Adrenal gland (tissue), 5 donors: ENCODE results near the gene RAD23B.

ENCODE experiments used
- CTCF ChIP-seq, 6 experiments: fragments of 450-650 bp in 4 of 6; fragments of 200-600 bp in 2 of 6; sonication (generic) in 1 of 6; IDR thresholded peaks; 1 replicate in 5 of 6; 2 replicates in 1 of 6; pipeline versions ENCODE4 v1.5.1 to v1.8.0; 2016 to 2021; ENCODE audit warnings: antibody characterized with exemption in 6 of 6, mild to moderate bottlenecking in 2 of 6, moderate library complexity in 1 of 6
- POLR2A ChIP-seq, 2 donors: fragments of 450-650 bp; IDR thresholded peaks; one replicate each; pipeline ENCODE4 v1.6.1; 2017; ENCODE audit warnings: antibody characterized with exemption in 2 of 2, mild to moderate bottlenecking in 2 of 2, moderate library complexity in 1 of 2
- donor health status: DM: no; HTN: no; CAD: no.

- TF ChIP-seq CTCF (IDR thresholded peaks at IDR 0.05) (no peak), POLR2A (IDR thresholded peaks at IDR 0.05) (no peak)
Observed at GRCh38 chr9:107373809-107374208, 90.7 kb downstream of the RAD23B start.
